RWPE1 (cell line): ENCODE measurements around the gene ZNF595.
A peak's percentile ranks its signal among the peaks of the same experiment; 100 is the strongest.
"Not testable (repeated sequence)": the region's sequence is repeated elsewhere in the genome, so short reads cannot be mapped to it uniquely, and the experiment has no call there.

Experiments
- CTCF ChIA-PET: fragments of 350-600 bp; sonication (Branson Sonifier 250); formaldehyde crosslinking; extraction: SDS; loops from one replicate; lab custom pipeline; 2021; lab: Yijun Ruan, JAX
- POLR2A ChIA-PET: fragments of 400-600 bp; formaldehyde crosslinking; extraction: SDS; loops from one replicate; lab custom pipeline; 2020; ENCODE audit warnings: antibody characterized with exemption; ENCODE audit not compliant: low non-redundant PET; lab: Yijun Ruan, JAX
- DNase-seq: peaks from one replicate; pipeline ENCODE4 v3.0.0; 2012; ENCODE audit warnings: low spot score
- H3K27ac ChIP-seq: fragments of 450-650 bp; 2 replicates; pipeline ENCODE4 v1.5.1; 2017
- CTCF ChIP-seq: fragments of 450-650 bp; conservative IDR thresholded peaks from 2 replicates; pipeline ENCODE4 v1.5.1; 2017; ENCODE audit warnings: low read depth, mild to moderate bottlenecking

ZNF595 gene

GRCh38 chr4:120616-121015 is 67.5 kb downstream of the ZNF595 start:
- ChIA-PET POLR2A (no interaction called here), CTCF (no interaction called here)
- no peak for TF ChIP-seq CTCF
- no peak overlapping the region for H3K27ac ChIP-seq
- DNase-seq: no peak

- no peak for TF ChIP-seq CTCF
- H3K27ac ChIP-seq: no peak overlapping the region
- CTCF ChIA-PET: no interaction called here
- no peak for DNase-seq
- POLR2A ChIA-PET: no interaction called here
These were observed 68.4 kb downstream of the ZNF595 start for GRCh38 chr4:121408-122084.

- DNase-seq, POLR2A ChIA-PET: not testable (repeated sequence)
- H3K27ac ChIP-seq: peak overlapping the region; percentile 91
- CTCF ChIA-PET: interaction anchor here (1.4 kb wide), 1 partner anchor 9 kb away, joined by 6 read pairs; no protein-coding TSS in a partner anchor
These were observed 70.8 kb downstream of the ZNF595 start for GRCh38 chr4:123922-124274.

GRCh38 chr4:124275-125081 is 71.4 kb downstream of the ZNF595 start, which contains the start of gene ZNF718:
TSS of gene ZNF718 (plus strand) at chr4:124501. CDS start at chr4:124671, 170 bp downstream.
- DNase-seq: peak; percentile 96
- POLR2A ChIA-PET: no interaction called here
- CTCF ChIA-PET: no interaction called here
- peak within 1 kb of the TSS; percentile 91 for H3K27ac ChIP-seq
- no peak for TF ChIP-seq CTCF

GRCh38 chr4:125091-125771 is 72.1 kb downstream of the ZNF595 start:
- H3K27ac ChIP-seq: peak overlapping the region; percentile 91
- POLR2A ChIA-PET: no interaction called here
- no peak for TF ChIP-seq CTCF
- DNase-seq: peak; percentile 25
- CTCF ChIA-PET: no interaction called here

- DNase-seq: no peak
- ChIA-PET CTCF (no interaction called here), POLR2A (no interaction called here)
- no peak for TF ChIP-seq CTCF
- peak overlapping the region; percentile 91 for H3K27ac ChIP-seq
These were observed 72.7 kb downstream of the ZNF595 start for GRCh38 chr4:125833-126232.
